Measurements from ENCODE around the gene CBFB.

GRCh38 chr16:67145746-67146145, 116.8 kb downstream of the CBFB start:
- no peak for TF ChIP-seq ZNF274 (IDR thresholded peaks at IDR 0.05; ENCODE audit: low read depth, low read length)
- TF ChIP-seq YY1 (IDR thresholded peaks at IDR 0.05; ENCODE audit: insufficient read depth, insufficient read length), result no peak

Measured in NT2/D1 (cell line).